HEK293T (cell line): ENCODE results near the gene MOK.

ENCODE experiments used
- CTCF ChIA-PET: fragments of 350-600 bp; formaldehyde crosslinking; extraction: SDS; loops from one replicate; lab custom pipeline; 2021; ENCODE audit warnings: antibody characterized with exemption, inconsistent platforms; lab: Yijun Ruan, JAX
- POLR2A ChIA-PET: fragments of 350-600 bp; formaldehyde crosslinking; extraction: SDS; loops from one replicate; lab custom pipeline; 2020; ENCODE audit warnings: antibody characterized with exemption, inconsistent platforms; lab: Yijun Ruan, JAX
- DNase-seq: peaks from one replicate; pipeline ENCODE4 v3.0.0; 2012; ENCODE audit warnings: mixed read lengths; ENCODE audit errors: extremely low spot score
- ARNT ChIP-seq: fragments of 450-650 bp; IDR thresholded peaks from 2 replicates; pipeline ENCODE4 v1.6.1; 2017; ENCODE audit warnings: mild to moderate bottlenecking
- BHLHE40 ChIP-seq: fragments of 450-650 bp; IDR thresholded peaks from 2 replicates; pipeline ENCODE4 v1.6.1; 2016; ENCODE audit warnings: mild to moderate bottlenecking, moderate library complexity, borderline replicate concordance
- CTBP1 ChIP-seq: fragments of 450-650 bp; IDR thresholded peaks from 2 replicates; pipeline ENCODE4 v1.6.1; 2016; ENCODE audit warnings: borderline replicate concordance
- ELF4 ChIP-seq: fragments of 450-650 bp; IDR thresholded peaks from 2 replicates; pipeline ENCODE4 v1.6.1; 2017; ENCODE audit warnings: antibody characterized with exemption
- FOXA1 ChIP-seq: fragments of 450-650 bp; IDR thresholded peaks from 2 replicates; pipeline ENCODE4 v1.6.1; 2016; ENCODE audit warnings: mild to moderate bottlenecking
- FOXK2 ChIP-seq: fragments of 450-650 bp; IDR thresholded peaks from 2 replicates; pipeline ENCODE4 v1.6.1; 2016; ENCODE audit warnings: mild to moderate bottlenecking
- FOXM1 ChIP-seq: fragments of 450-650 bp; IDR thresholded peaks from 2 replicates; pipeline ENCODE4 v1.6.1; 2017; ENCODE audit warnings: mild to moderate bottlenecking, borderline replicate concordance
- HDGF ChIP-seq: fragments of 450-650 bp; IDR thresholded peaks from 2 replicates; pipeline ENCODE4 v1.6.1; 2017; ENCODE audit warnings: antibody characterized with exemption, borderline replicate concordance
- L3MBTL2 ChIP-seq: fragments of 450-650 bp; conservative IDR thresholded peaks from 2 replicates; pipeline ENCODE4 v1.6.1; 2016; ENCODE audit warnings: mild to moderate bottlenecking
- LEF1 ChIP-seq: fragments of 450-650 bp; IDR thresholded peaks from 2 replicates; pipeline ENCODE4 v1.6.1; 2017; ENCODE audit warnings: mild to moderate bottlenecking, borderline replicate concordance
- NFRKB ChIP-seq: fragments of 450-650 bp; IDR thresholded peaks from 2 replicates; pipeline ENCODE4 v1.6.1; 2016; ENCODE audit warnings: mild to moderate bottlenecking, moderate library complexity
- SP1 ChIP-seq: fragments of 450-650 bp; IDR thresholded peaks from 2 replicates; pipeline ENCODE4 v1.6.1; 2017
- SUZ12 ChIP-seq: fragments of 450-650 bp; IDR thresholded peaks from 2 replicates; pipeline ENCODE4 v1.6.1; 2016; ENCODE audit warnings: mild to moderate bottlenecking
- TARDBP ChIP-seq: fragments of 450-650 bp; IDR thresholded peaks from 2 replicates; pipeline ENCODE4 v1.6.1; 2016
- ZNF384 ChIP-seq: fragments of 450-650 bp; IDR thresholded peaks from 2 replicates; pipeline ENCODE4 v1.6.1; 2016
- TF ChIP-seq, protein P1 (sequence below): fragments of 450-650 bp; IDR thresholded peaks from 2 replicates; pipeline ENCODE4 v1.6.1; 2016

The MOK gene

DNA sequence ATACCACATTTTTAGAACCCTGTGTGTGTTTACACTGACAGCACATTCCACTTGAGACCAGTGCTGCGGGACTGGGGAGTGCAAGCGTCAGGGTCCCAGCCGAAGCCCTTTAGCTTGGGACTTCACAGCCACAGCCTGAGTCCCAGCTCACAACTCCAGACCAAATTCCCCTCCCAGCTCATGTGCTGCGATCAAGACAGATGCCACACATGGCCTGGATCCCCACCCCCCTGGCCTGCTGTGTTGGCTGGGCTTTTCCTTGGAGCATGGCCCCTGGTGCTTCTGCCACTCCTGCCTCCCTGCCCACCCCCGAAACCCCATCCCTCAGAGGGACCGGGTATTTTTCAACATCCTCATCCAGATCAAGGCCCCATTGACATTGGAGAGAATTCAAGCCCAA lies 101.6 kb downstream of the MOK start:
- CTCF ChIA-PET: no interaction called here
- POLR2A ChIA-PET: no interaction called here
- no peak for DNase-seq
- TF ChIP-seq BHLHE40: no peak
- TF ChIP-seq SUZ12: no peak
- no peak for TF ChIP-seq FOXM1
- no peak for TF ChIP-seq LEF1
- TF ChIP-seq HDGF: no peak
- TF ChIP-seq FOXA1: no peak
- TF ChIP-seq, protein P1, sequence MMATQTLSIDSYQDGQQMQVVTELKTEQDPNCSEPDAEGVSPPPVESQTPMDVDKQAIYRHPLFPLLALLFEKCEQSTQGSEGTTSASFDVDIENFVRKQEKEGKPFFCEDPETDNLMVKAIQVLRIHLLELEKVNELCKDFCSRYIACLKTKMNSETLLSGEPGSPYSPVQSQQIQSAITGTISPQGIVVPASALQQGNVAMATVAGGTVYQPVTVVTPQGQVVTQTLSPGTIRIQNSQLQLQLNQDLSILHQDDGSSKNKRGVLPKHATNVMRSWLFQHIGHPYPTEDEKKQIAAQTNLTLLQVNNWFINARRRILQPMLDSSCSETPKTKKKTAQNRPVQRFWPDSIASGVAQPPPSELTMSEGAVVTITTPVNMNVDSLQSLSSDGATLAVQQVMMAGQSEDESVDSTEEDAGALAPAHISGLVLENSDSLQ: no peak
- TF ChIP-seq CTBP1: no peak
- TF ChIP-seq ELF4: no peak

DNA sequence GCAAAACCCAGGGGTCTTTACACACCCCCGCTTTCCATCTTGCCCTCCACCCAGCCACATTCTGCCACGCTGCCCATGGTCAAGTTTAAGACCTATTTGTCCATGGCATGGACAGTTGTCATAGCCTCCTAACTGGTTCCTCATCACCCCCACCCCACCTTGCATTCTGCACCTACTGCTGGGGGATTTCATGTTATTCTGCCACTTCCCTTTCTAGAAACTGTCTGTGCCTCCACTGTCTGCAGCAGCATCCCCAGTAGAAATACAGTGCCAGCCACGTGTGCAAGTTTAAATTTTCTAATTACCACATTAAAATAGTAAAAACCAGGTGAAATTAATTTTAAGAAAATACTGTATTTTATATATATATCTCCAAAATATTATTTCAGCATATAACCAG lies 102.0 kb downstream of the MOK start:
- POLR2A ChIA-PET: no interaction called here
- no peak for DNase-seq
- TF ChIP-seq ZNF384: no peak
- TF ChIP-seq FOXM1: no peak
- no peak for TF ChIP-seq ELF4
- no peak for TF ChIP-seq BHLHE40
- no peak for TF ChIP-seq TARDBP
- no peak for TF ChIP-seq CTBP1
- CTCF ChIA-PET: no interaction called here

DNA sequence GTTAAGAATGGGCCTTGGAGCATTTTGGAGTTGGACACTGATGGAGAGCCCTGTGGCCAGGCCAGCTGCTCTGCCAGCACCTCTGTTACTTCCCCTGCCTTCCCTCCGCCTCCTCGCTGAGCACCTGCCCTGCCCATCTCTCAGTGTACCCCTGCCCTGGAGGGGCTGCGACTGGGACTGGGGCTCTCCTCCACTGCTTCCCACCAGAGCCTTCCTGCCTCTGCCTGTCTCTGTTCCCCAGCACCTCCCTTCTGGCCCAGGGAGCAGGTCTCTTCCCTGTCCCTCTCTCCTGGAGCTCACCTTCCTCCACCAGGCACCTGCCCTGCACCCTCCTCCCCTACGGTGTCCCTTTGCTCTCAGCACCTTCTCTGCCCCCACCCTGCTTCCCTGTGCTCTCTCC lies 103.2 kb downstream of the MOK start:
- no peak for TF ChIP-seq L3MBTL2
- no peak for TF ChIP-seq TARDBP
- TF ChIP-seq SUZ12: no peak
- TF ChIP-seq FOXM1: no peak
- no peak for TF ChIP-seq BHLHE40
- no peak for TF ChIP-seq FOXA1
- no peak for TF ChIP-seq LEF1
- no peak for TF ChIP-seq ELF4
- no peak for TF ChIP-seq ZNF384
- ChIA-PET POLR2A (no interaction called here), CTCF (no interaction called here)
- DNase-seq: no peak

DNA sequence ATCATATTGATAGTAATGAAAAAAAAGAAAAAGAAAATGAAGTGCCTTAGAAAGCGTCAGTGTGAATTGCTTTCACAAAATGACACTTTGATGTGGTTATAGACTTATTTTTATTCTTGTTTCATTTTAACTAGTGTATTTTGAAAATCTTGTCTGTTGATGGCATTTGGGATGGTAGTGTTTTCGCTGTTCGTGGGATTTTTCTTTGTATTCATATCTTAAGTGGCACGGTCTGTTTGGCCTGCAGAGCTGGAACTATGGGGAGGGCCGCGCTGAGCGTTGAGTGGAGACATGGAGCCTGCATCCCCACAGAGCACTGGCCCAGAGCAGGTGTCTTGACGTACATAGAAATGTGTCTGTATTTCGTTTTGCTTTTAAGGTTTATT lies 103.6 kb downstream of the MOK start:
- no peak for DNase-seq

DNA sequence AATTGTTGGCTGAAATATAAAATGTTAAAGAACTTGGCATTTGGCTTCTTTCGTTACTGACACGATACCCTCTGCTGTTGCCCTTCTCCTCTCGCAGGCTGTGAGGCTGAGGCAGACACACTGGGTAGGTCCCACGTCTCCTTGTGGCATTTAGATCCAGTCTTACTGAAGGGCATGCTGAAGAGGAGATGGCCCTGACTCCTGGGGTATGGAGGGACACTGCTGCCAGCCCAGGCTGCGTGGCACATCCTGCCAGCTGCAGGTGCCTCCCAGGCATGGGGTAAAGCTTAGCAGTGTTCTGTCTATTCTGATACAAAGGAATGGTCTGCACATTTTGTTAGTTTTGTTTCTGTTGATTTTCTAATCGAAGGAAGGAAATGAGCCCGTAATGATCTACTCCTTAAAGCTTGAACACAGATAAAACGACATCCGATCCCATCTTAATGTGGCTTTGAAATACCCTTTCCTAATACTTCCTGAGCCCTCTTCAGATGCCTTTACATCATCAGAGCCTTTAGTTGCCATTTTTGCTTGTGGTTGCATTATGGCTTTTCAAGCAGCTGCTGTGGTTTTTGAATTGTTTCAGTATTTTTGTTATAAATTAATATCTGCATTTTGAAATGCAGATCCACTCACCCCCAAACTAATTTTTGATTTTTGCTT lies 104.1 kb downstream of the MOK start:
- ChIA-PET POLR2A (no interaction called here), CTCF (no interaction called here)
- no peak for DNase-seq
- TF ChIP-seq TARDBP (no peak), CTBP1 (no peak)

More for the DNA sequence above, 103.6 kb downstream of the MOK start:
- ChIA-PET CTCF (no interaction called here), POLR2A (no interaction called here)
- TF ChIP-seq FOXM1: no peak
- TF ChIP-seq FOXK2: no peak
- no peak for TF ChIP-seq HDGF
- TF ChIP-seq ELF4: no peak
- TF ChIP-seq FOXA1: no peak
- no peak for TF ChIP-seq ZNF384
- TF ChIP-seq NFRKB: no peak
- TF ChIP-seq SP1: no peak
- TF ChIP-seq CTBP1: no peak
- TF ChIP-seq LEF1: no peak
- no peak for TF ChIP-seq TARDBP
- no peak for TF ChIP-seq ARNT
- TF ChIP-seq BHLHE40: no peak
- TF ChIP-seq, protein P1: no peak
- TF ChIP-seq L3MBTL2: no peak
- TF ChIP-seq SUZ12: no peak

DNA sequence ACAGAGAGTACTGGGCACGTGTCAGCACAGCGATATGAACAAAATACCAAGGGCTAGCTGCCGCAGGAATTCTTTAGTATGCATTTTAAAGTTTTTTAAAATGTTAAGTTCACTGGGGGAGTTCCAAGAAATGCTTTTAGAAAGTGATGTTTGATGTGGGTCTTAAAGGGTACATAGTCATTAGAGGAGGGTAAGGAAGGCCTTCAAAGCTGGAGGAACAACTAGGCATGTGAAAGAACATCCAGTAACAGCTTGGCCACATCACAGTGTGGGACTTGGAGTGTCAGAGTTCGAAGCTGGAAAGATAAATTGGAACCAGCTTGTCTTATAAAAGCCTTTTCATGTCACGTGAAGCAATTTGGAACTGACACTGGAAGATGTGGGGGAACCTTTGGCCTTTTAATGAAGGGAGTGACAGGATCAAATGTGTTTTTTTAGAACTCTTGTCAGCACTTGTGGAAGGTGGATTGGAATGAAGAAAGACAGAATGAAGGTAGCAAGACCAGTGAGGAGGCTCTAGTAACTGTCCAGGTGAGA lies 107.6 kb downstream of the MOK start:
- DNase-seq: no peak
- ChIA-PET POLR2A (interaction anchor here (1.4 kb wide), 1 partner anchor 10 kb away, joined by 3 read pairs; no protein-coding TSS in a partner anchor), CTCF (no interaction called here)
- TF ChIP-seq HDGF: no peak
- TF ChIP-seq SUZ12: no peak
- TF ChIP-seq ZNF384: no peak
- TF ChIP-seq L3MBTL2: no peak
- no peak for TF ChIP-seq CTBP1
- no peak for TF ChIP-seq ELF4
- TF ChIP-seq LEF1: no peak
- TF ChIP-seq, protein P1: no peak
- no peak for TF ChIP-seq FOXM1
- no peak for TF ChIP-seq SP1
- TF ChIP-seq TARDBP: no peak
- no peak for TF ChIP-seq ARNT
- TF ChIP-seq BHLHE40: no peak
- no peak for TF ChIP-seq FOXA1
- TF ChIP-seq NFRKB: no peak

DNA sequence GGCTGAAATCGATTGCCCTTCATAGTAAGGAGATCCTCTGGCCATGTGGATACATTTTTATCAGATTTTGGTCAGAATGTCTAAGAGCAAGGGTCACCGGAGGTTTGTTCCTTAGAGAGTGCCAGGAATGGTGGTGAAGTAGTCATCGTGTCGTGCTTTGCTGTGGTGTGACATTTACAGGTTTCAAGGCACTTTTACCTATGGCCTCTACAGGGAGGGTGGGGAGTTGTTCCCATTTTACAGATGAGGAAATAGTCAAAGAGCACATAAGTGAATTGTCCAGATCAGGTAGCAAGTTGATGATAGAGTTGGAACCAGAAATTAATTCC lies 108.1 kb downstream of the MOK start:
- no peak for DNase-seq
- ChIA-PET POLR2A (interaction anchor here (1.4 kb wide), 1 partner anchor 9 kb away, joined by 3 read pairs; no protein-coding TSS in a partner anchor), CTCF (no interaction called here)
- TF ChIP-seq, protein P1: no peak
- no peak for TF ChIP-seq SP1
- TF ChIP-seq FOXK2: no peak
- no peak for TF ChIP-seq ELF4
- no peak for TF ChIP-seq L3MBTL2
- TF ChIP-seq SUZ12: no peak
- no peak for TF ChIP-seq FOXM1
